ENCODE data around the gene C19orf38. TPM values are rescaled to one million over a fixed set of nuclear protein-coding genes. Genes with fewer than 3 reads are reported as not detected.

C19orf38 gene
- total and polyA plus RNA-seq, 2 experiments from 2014 or later = 0.33 to 0.64 TPM

- H3K27me3 ChIP-seq = no peaks in the 10 kb centered on the region
- peaks cover 25% of the 10 kb centered on the region for H3K36me3 ChIP-seq
- H3K9me3 ChIP-seq (ENCODE audit: low read depth) = no peaks in the 10 kb centered on the region
- no peak overlapping the region for H3K4me3 ChIP-seq
- no peak for DNase-seq (ENCODE audit: low read depth in 1 of 2, low spot score in 1 of 2)
- no peak overlapping the region for H3K27ac ChIP-seq
- peaks cover 7% of the 10 kb centered on the region for H3K4me1 ChIP-seq (ENCODE audit: low read depth)
- TF ChIP-seq CTCF (IDR thresholded peaks at IDR 0.05; ENCODE audit: low read depth, low read length) = no peak
Measured at GRCh38 chr19:10826846-10827245, 21.4 kb upstream of the C19orf38 start.

GRCh38 chr19:10828981-10829821 lies 19.0 kb upstream of the C19orf38 start:
- H3K36me3 ChIP-seq = peaks cover 36% of the 10 kb centered on the region
- peaks cover 14% of the 10 kb centered on the region for H3K4me1 ChIP-seq (ENCODE audit: low read depth)
- H3K9me3 ChIP-seq (ENCODE audit: low read depth) = no peaks in the 10 kb centered on the region
- TF ChIP-seq CTCF (IDR thresholded peaks at IDR 0.05; ENCODE audit: low read depth, low read length) = no peak
- no peaks in the 10 kb centered on the region for H3K27me3 ChIP-seq
- H3K4me3 ChIP-seq = no peak overlapping the region
- H3K27ac ChIP-seq = no peak overlapping the region
- DNase-seq (ENCODE audit: low read depth in 1 of 2, low spot score in 1 of 2) = no peak

DNA sequence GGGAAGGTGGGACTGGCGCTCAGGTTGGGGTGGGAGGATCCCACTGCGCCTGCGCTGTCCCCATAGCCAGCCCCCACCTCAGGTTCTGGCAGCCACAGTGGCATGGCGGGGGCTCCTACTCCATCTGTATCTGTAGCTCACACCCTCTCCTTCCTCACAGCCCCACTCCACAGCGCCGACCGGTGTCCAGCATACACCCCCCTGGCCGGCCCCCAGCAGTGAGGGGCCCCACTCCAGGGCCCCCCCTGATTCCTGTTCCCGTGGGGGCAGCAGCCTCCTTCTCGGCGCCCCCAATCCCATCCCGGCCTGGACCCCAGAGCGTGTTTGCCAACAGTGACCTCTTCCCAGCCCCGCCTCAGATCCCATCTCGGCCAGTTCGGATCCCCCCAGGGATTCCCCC lies 18.2 kb upstream of the C19orf38 start:
- Histone ChIP-seq H3K36me3 (peaks cover 35% of the 10 kb centered on the region), H3K4me1 (ENCODE audit: low read depth) (peaks cover 14% of the 10 kb centered on the region), H3K27me3 (no peaks in the 10 kb centered on the region), H3K4me3 (no peak overlapping the region), H3K27ac (peak overlapping the region; percentile 89), H3K9me3 (ENCODE audit: low read depth) (no peaks in the 10 kb centered on the region)
- no peak for DNase-seq (ENCODE audit: low read depth in 1 of 2, low spot score in 1 of 2)
- TF ChIP-seq CTCF (IDR thresholded peaks at IDR 0.05; ENCODE audit: low read depth, low read length) = no peak

GRCh38 chr19:10830370-10830769 lies 17.8 kb upstream of the C19orf38 start:
- no peak overlapping the region for H3K4me3 ChIP-seq
- TF ChIP-seq CTCF (IDR thresholded peaks at IDR 0.05; ENCODE audit: low read depth, low read length) = no peak
- H3K4me1 ChIP-seq (ENCODE audit: low read depth) = peaks cover 14% of the 10 kb centered on the region
- no peaks in the 10 kb centered on the region for H3K9me3 ChIP-seq (ENCODE audit: low read depth)
- H3K27me3 ChIP-seq = no peaks in the 10 kb centered on the region
- peak overlapping the region; percentile 89 for H3K27ac ChIP-seq
- no peak for DNase-seq (ENCODE audit: low read depth in 1 of 2, low spot score in 1 of 2)
- peaks cover 31% of the 10 kb centered on the region for H3K36me3 ChIP-seq

DNA sequence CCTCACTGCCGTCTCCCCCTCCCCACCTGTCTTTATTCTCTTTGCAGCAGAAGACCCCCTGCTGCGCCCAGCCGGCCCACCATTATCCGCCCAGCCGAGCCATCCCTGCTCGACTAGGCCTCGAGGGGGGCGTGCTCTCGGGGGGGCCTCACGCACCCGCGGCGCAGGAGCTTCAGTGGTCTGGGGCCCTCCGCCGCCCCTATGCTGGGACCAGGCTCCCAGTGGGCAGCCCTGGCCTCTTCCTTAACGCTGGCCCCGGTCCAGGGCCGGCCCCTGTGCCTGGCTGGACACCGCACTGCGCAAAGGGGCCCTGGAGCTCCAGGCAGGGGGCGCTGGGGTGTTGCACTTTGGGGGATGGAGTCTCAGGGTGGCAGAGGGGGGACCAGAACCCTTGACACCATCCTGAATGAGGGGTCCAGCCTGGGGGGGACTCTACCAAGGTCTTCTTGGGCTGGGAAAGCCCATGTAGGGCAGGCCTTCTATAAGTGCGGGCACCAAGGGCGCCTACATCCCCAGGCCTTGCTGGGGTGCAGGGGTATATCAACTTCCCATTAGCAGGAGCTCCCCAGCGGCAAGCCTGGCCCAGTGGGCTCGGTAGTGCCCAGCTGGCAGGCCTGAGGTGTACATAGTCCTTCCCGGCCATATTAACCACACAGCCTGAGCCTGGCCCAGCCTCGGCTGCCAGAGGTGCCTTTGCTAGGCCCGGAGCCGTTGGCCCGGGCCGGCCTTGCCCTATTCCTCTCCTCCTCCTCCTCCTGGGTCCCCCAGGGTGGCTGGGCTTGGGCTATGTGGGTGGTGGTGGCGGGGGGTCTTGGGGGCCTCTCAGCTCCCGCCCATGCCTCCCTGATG lies 17.1 kb upstream of the C19orf38 start:
- no peak for DNase-seq (ENCODE audit: low read depth in 1 of 2, low spot score in 1 of 2)
- peak overlapping the region; percentile 89 for H3K27ac ChIP-seq
- H3K27me3 ChIP-seq = no peaks in the 10 kb centered on the region
- no peak overlapping the region for H3K4me3 ChIP-seq
- peaks cover 14% of the 10 kb centered on the region for H3K4me1 ChIP-seq (ENCODE audit: low read depth)
- TF ChIP-seq CTCF (IDR thresholded peaks at IDR 0.05; ENCODE audit: low read depth, low read length) = no peak
- peaks cover 27% of the 10 kb centered on the region for H3K36me3 ChIP-seq
- no peaks in the 10 kb centered on the region for H3K9me3 ChIP-seq (ENCODE audit: low read depth)

Measured in cardiac muscle cell (in vitro differentiated cells and primary cell).